GM12891 (cell line): ENCODE results near the gene TMC4.

Experiments used
- POLR2A ChIP-seq: IDR thresholded peaks from 2 replicates; pipeline ENCODE4 v1.6.1; 2011; ENCODE audit warnings: low read depth, low read length, control low read depth
- POU2F2 ChIP-seq: IDR thresholded peaks from 2 replicates; pipeline ENCODE4 v1.6.1; 2011; ENCODE audit warnings: low read depth, mild to moderate bottlenecking, control low read depth, low read length, moderate library complexity
- TAF1 ChIP-seq: IDR thresholded peaks from 2 replicates; pipeline ENCODE4 v1.6.1; 2011; ENCODE audit warnings: low read depth, low read length, control low read depth

- no peak for TF ChIP-seq TAF1
- no peak for TF ChIP-seq POLR2A
- no peak for TF ChIP-seq POU2F2
Measured at GRCh38 chr19:54164369-54165068, 8.4 kb downstream of the TMC4 start.
